HCT116 (cell line): ENCODE measurements around the gene GPR37L1. TPM values are rescaled to one million over a fixed set of nuclear protein-coding genes. Genes with fewer than 3 reads are reported as not detected.

Experiments used
- ATAC-seq: fragments of 200-7000 bp; cut with Tn5 transposase; 2 replicates; pipeline ENCODE4 v1.9.1; 2020; ENCODE audit warnings: mild to moderate bottlenecking, moderate library complexity
- BruUV-seq: library from RNA; stranded (reverse); fragments of 400-500 nt; replicated peaks from 2 replicates; lab custom pipeline; 2021; lab: Mats Ljungman, UMichigan
- CTCF ChIA-PET: fragments of 300-600 bp; sonication (Branson Sonifier 250); formaldehyde crosslinking; loops from one replicate; lab custom pipeline; 2021; ENCODE audit warnings: antibody characterized with exemption; lab: Charles Lee
- POLR2A ChIA-PET: fragments of 300-600, 350-600 bp; sonication (Branson Sonifier 250); formaldehyde crosslinking; loops from one replicate; lab custom pipeline; 2021; ENCODE audit warnings: antibody characterized with exemption; lab: Charles Lee
- RAD21 ChIA-PET, 2 experiments: fragments of 300-600 bp; sonication (Branson Sonifier 250); formaldehyde crosslinking; loops; one replicate each; lab custom pipeline; 2023; ENCODE audit warnings: low total read pairs in 2 of 2; ENCODE audit not compliant: uncharacterized antibody in 2 of 2, unreplicated experiment in 2 of 2, low non-redundant PET in 1 of 2; lab: Charles Lee
- DNase-seq: peaks from one replicate; pipeline ENCODE4 v3.0.0-alpha.2; 2010; ENCODE audit warnings: low read depth, low spot score
- H2AFZ ChIP-seq: fragments of 200-600 bp; shearing (Covaris generic), sonication (generic); 2 replicates; pipeline ENCODE4 v1.6.1; 2017; ENCODE audit warnings: low read depth, mixed run types, mixed read lengths, antibody characterized with exemption, low read length; ENCODE audit not compliant: poor library complexity, severe bottlenecking
- H3K27ac ChIP-seq: 2 replicates; pipeline ENCODE4 v1.5.1; 2012; ENCODE audit warnings: low read depth, low read length
- H3K27me3 ChIP-seq: fragments of 200-600 bp; sonication (generic); 2 replicates; pipeline ENCODE4 v1.6.1; 2016; ENCODE audit warnings: mixed run types, low read length, mixed read lengths; ENCODE audit not compliant: insufficient read depth
- H3K36me3 ChIP-seq, 2 experiments: fragments of 200-500 bp in 1 of 2; fragments of 200-600 bp in 1 of 2; sonication (Bioruptor generic) in 1 of 2; sonication (generic) in 1 of 2; 2 replicates each; pipeline versions ENCODE4 v1.5.1 to v1.6.1; 2014 to 2016; ENCODE audit warnings: low read length in 2 of 2, inconsistent platforms in 1 of 2, mixed read lengths in 1 of 2, mixed run types in 1 of 2; ENCODE audit not compliant: insufficient read depth in 2 of 2, control insufficient read depth in 1 of 2
- H3K4me1 ChIP-seq, 2 experiments: fragments of 200-600 bp in 1 of 2; sonication (generic) in 1 of 2; 2 replicates each; pipeline versions ENCODE4 v1.5.1 to v1.6.1; 2012 to 2017; ENCODE audit warnings: low read length in 2 of 2, inconsistent platforms in 1 of 2, mild to moderate bottlenecking in 1 of 2, mixed read lengths in 1 of 2, mixed run types in 1 of 2, moderate library complexity in 1 of 2; ENCODE audit not compliant: insufficient read depth in 2 of 2, control insufficient read depth in 1 of 2
- H3K4me2 ChIP-seq: fragments of 200-600 bp; sonication (generic); 2 replicates; pipeline ENCODE4 v1.6.1; 2017; ENCODE audit warnings: mixed run types, low read length, mixed read lengths
- H3K4me3 ChIP-seq, 2 experiments: fragments of 200-600 bp in 1 of 2; sonication (generic) in 1 of 2; replicated peaks in 1 of 2; 2 replicates each; pipeline ENCODE4 v1.5.1; 2011 to 2016; ENCODE audit warnings: low read length in 2 of 2, control low read depth in 1 of 2, low read depth in 1 of 2, mild to moderate bottlenecking in 1 of 2, mixed read lengths in 1 of 2, mixed run types in 1 of 2
- H3K79me2 ChIP-seq: fragments of 200-600 bp; sonication (generic); 2 replicates; pipeline ENCODE4 v1.6.1; 2017; ENCODE audit warnings: mild to moderate bottlenecking, mixed run types, low read length, moderate library complexity, mixed read lengths; ENCODE audit not compliant: insufficient read depth
- H3K9ac ChIP-seq: fragments of 200-600 bp; sonication (generic); 2 replicates; pipeline ENCODE4 v1.6.1; 2016; ENCODE audit warnings: low read length, mixed read lengths
- H3K9me2 ChIP-seq: fragments of 200-600 bp; sonication (generic), shearing (Covaris generic); 2 replicates; pipeline ENCODE4 v1.6.1; 2017; ENCODE audit warnings: mixed run types, mild to moderate bottlenecking, moderate library complexity; ENCODE audit not compliant: insufficient read depth
- H3K9me3 ChIP-seq, 2 experiments: fragments of 200-500 bp in 1 of 2; fragments of 200-600 bp in 1 of 2; sonication (Bioruptor generic) in 1 of 2; sonication (generic) in 1 of 2; 2 replicates each; pipeline ENCODE4 v1.6.1; 2014 to 2017; ENCODE audit warnings: low read length in 2 of 2, mixed read lengths in 2 of 2, inconsistent platforms in 1 of 2, low read depth in 1 of 2, mild to moderate bottlenecking in 1 of 2, mixed run types in 1 of 2, moderate library complexity in 1 of 2; ENCODE audit not compliant: control insufficient read depth in 1 of 2, insufficient read depth in 1 of 2
- H4K20me1 ChIP-seq: fragments of 200-600 bp; sonication (generic), shearing (Covaris generic); 2 replicates; pipeline ENCODE4 v1.6.1; 2017; ENCODE audit warnings: mixed run types, mild to moderate bottlenecking, moderate library complexity; ENCODE audit not compliant: insufficient read depth
- ATF3 ChIP-seq: IDR thresholded peaks from 2 replicates; pipeline ENCODE4 v1.6.1; 2012
- EGR1 ChIP-seq: IDR thresholded peaks from 2 replicates; pipeline ENCODE4 v1.6.1; 2012; ENCODE audit warnings: low read depth
- ELF1 ChIP-seq: IDR thresholded peaks from 2 replicates; pipeline ENCODE4 v1.6.1; 2012; ENCODE audit warnings: low read depth, borderline replicate concordance
- EZH2 ChIP-seq: fragments of 200-600 bp; sonication (generic); IDR thresholded peaks from 2 replicates; pipeline ENCODE4 v1.6.1; 2017; ENCODE audit warnings: antibody characterized with exemption, mixed run types
- EZH2phosphoT487 ChIP-seq: fragments of 200-600 bp; IDR thresholded peaks from 2 replicates; pipeline ENCODE4 v1.6.1; 2018; ENCODE audit warnings: antibody characterized with exemption, borderline replicate concordance
- FOSL1 ChIP-seq: IDR thresholded peaks from 2 replicates; pipeline ENCODE4 v1.6.1; 2012; ENCODE audit warnings: low read depth
- POLR2AphosphoS5 ChIP-seq: IDR thresholded peaks from 2 replicates; pipeline ENCODE4 v1.6.1; 2011; ENCODE audit warnings: mild to moderate bottlenecking, low read depth, low read length, moderate library complexity
- REST ChIP-seq: IDR thresholded peaks from 2 replicates; pipeline ENCODE4 v1.6.1; 2012; ENCODE audit warnings: low read depth
- SIN3A ChIP-seq: IDR thresholded peaks from 2 replicates; pipeline ENCODE4 v1.6.1; 2012; ENCODE audit warnings: low read depth
- SP1 ChIP-seq: IDR thresholded peaks from 2 replicates; pipeline ENCODE4 v1.6.1; 2012; ENCODE audit warnings: low read depth
- SRF ChIP-seq: IDR thresholded peaks from 2 replicates; pipeline ENCODE4 v1.6.1; 2012; ENCODE audit warnings: low read depth
- YY1 ChIP-seq: IDR thresholded peaks from 2 replicates; pipeline ENCODE4 v1.6.1; 2011; ENCODE audit warnings: low read length, low read depth, moderate library complexity, mild to moderate bottlenecking; ENCODE audit not compliant: insufficient replicate concordance; ENCODE audit errors: extremely low read depth
- ZFX ChIP-seq: fragments of 450-650 bp; IDR thresholded peaks from 2 replicates; pipeline ENCODE4 v1.6.1; 2017
- ZNF274 ChIP-seq: fragments of 200-500 bp; sonication (Bioruptor generic); IDR thresholded peaks from 2 replicates; pipeline ENCODE4 v1.6.1; 2014; ENCODE audit warnings: mild to moderate bottlenecking, low read depth, low read length, inconsistent platforms
- intact Hi-C: fragments of 100-400 bp; cut with micrococcal nuclease; formaldehyde crosslinking; loops from 2 replicates; pipeline ENCODE4 v1.10.0; 2022
- total RNA-seq: library from RNA; stranded (reverse); gene quantifications from one replicate; pipeline ENCODE4 v1.2.1, GENCODE V29; 2021; ENCODE audit not compliant: unreplicated experiment

GPR37L1 gene
- total RNA-seq, 1 experiment from 2014 or later = 0.10 TPM

GRCh38 chr1:202153284-202153683 is 30.6 kb downstream of the GPR37L1 start:
- RAD21 ChIA-PET = no interaction called here
- no TSS peak for BruUV-seq
- H4K20me1 ChIP-seq = no peaks in the 10 kb centered on the region
- CTCF ChIA-PET = interaction anchor here (2.0 kb wide), 1 partner anchor 35 kb away, joined by 10 read pairs; no protein-coding TSS in a partner anchor
- POLR2A ChIA-PET = interaction anchor here (1.4 kb wide), 1 partner anchor 86 kb away, joined by 3 read pairs; no protein-coding TSS in a partner anchor
- TF ChIP-seq EZH2 (no peak), YY1 (no peak), ZNF274 (no peak), EGR1 (no peak), SIN3A (no peak), ELF1 (no peak), ATF3 (no peak), EZH2phosphoT487 (no peak), FOSL1 (no peak), SP1 (no peak), ZFX (no peak), SRF (no peak), POLR2AphosphoS5 (no peak), REST (no peak)
- no peaks in the 10 kb centered on the region for H3K9me2 ChIP-seq
- intact Hi-C loops = no loop called here
- no peak overlapping the region for H3K4me2 ChIP-seq
- H3K4me3 ChIP-seq = no peak overlapping the region
- H3K27ac ChIP-seq = no peak overlapping the region
- H3K27me3 ChIP-seq = no peaks in the 10 kb centered on the region
- peaks cover 10 to 15% of the 10 kb centered on the region in 2 experiments; a peak in 3 of 4 replicates for H3K4me1 ChIP-seq
- no peaks in the 10 kb centered on the region for H3K79me2 ChIP-seq
- no peak overlapping the region for H3K9ac ChIP-seq
- no peaks in the 10 kb centered on the region for H3K36me3 ChIP-seq
- DNase-seq (no peak), ATAC-seq (no peak)
- H3K9me3 ChIP-seq = no peaks in the 10 kb centered on the region
- H2AFZ ChIP-seq = no peak overlapping the region
